K562 (cell line): Measurements from ENCODE around the gene NFKB2. TPM values are rescaled to one million over a fixed set of nuclear protein-coding genes. Genes with fewer than 3 reads are reported as not detected.

Experiments used
- SRSF7 ChIP-seq: fragments of 200-400 bp; formaldehyde crosslinking; optimal IDR thresholded peaks from 2 replicates; pipeline ENCODE3; 2017; ENCODE audit warnings: mild to moderate bottlenecking, low read depth, low read length
- polyA plus RNA-seq, 8 experiments: library from polyadenylated mRNA; depleted of rRNA in 4 of 8; stranded (reverse) in 5 of 8; unstranded in 3 of 8; fragments of >200 nt; fragmentation: Nextera tagmentation in 2 of 8; fragmentation: Illumina TruSeq in 1 of 8; extraction: Ambion mirVana in 2 of 8; extraction: Trizol in 1 of 8; gene quantifications; 2 replicates each; pipeline versions ENCODE4 v1.2.1 to v1.2.3, GENCODE V29; 2011 to 2014; ENCODE audit warnings: inconsistent platforms in 1 of 8, missing spikeins in 1 of 8
- total RNA-seq, 7 experiments: library from RNA; depleted of rRNA in 6 of 7; stranded (reverse); fragments of >200 nt in 6 of 7; fragmentation: Illumina TruSeq in 2 of 7; extraction: Trizol in 2 of 7; gene quantifications; 2 replicates each; pipeline versions ENCODE4 v1.2.1 to v1.2.3, GENCODE V29; 2011 to 2021; ENCODE audit warnings: low replicate concordance in 1 of 7
- TF ChIP-seq, protein P1 (sequence below), 2 experiments: fragments of 450-650 bp; IDR thresholded peaks; 2 replicates each; pipeline ENCODE4 v1.6.1; 2018; ENCODE audit warnings: mild to moderate bottlenecking in 2 of 2, low read depth in 1 of 2; ENCODE audit not compliant: partially characterized antibody in 2 of 2
- TF ChIP-seq, protein P2 (sequence below): sonication (generic); formaldehyde crosslinking; IDR thresholded peaks from 2 replicates; pipeline ENCODE4 v1.8.0; 2022; ENCODE audit warnings: missing genetic modification reagents, mild to moderate bottlenecking, borderline replicate concordance
- TF ChIP-seq, protein P3 (sequence below): fragments of 450-650 bp; formaldehyde crosslinking; IDR thresholded peaks from 2 replicates; pipeline ENCODE4 v1.4.0; 2020; ENCODE audit warnings: mild to moderate bottlenecking, mixed read lengths

Gene NFKB2
- total and polyA plus RNA-seq, 9 of the 15 experiments (the other 6 are each of a cell fraction or from before 2014, with no cell fraction given): 0.07 to 20.3 (median 7.9) TPM

DNA sequence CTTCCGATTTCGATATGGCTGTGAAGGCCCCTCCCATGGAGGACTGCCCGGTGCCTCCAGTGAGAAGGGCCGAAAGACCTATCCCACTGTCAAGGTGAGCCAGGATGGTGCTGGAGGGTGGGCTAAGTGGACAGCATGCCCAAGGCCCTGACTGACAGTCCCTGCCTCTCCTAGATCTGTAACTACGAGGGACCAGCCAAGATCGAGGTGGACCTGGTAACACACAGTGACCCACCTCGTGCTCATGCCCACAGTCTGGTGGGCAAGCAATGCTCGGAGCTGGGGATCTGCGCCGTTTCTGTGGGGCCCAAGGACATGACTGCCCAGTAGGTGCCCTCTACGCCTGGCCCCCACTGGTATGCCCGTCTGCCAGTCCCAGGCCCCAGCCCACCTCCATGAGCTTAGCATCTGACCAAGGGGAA lies 1.2 kb downstream of the NFKB2 start (continued):
- TF ChIP-seq, protein P1, sequence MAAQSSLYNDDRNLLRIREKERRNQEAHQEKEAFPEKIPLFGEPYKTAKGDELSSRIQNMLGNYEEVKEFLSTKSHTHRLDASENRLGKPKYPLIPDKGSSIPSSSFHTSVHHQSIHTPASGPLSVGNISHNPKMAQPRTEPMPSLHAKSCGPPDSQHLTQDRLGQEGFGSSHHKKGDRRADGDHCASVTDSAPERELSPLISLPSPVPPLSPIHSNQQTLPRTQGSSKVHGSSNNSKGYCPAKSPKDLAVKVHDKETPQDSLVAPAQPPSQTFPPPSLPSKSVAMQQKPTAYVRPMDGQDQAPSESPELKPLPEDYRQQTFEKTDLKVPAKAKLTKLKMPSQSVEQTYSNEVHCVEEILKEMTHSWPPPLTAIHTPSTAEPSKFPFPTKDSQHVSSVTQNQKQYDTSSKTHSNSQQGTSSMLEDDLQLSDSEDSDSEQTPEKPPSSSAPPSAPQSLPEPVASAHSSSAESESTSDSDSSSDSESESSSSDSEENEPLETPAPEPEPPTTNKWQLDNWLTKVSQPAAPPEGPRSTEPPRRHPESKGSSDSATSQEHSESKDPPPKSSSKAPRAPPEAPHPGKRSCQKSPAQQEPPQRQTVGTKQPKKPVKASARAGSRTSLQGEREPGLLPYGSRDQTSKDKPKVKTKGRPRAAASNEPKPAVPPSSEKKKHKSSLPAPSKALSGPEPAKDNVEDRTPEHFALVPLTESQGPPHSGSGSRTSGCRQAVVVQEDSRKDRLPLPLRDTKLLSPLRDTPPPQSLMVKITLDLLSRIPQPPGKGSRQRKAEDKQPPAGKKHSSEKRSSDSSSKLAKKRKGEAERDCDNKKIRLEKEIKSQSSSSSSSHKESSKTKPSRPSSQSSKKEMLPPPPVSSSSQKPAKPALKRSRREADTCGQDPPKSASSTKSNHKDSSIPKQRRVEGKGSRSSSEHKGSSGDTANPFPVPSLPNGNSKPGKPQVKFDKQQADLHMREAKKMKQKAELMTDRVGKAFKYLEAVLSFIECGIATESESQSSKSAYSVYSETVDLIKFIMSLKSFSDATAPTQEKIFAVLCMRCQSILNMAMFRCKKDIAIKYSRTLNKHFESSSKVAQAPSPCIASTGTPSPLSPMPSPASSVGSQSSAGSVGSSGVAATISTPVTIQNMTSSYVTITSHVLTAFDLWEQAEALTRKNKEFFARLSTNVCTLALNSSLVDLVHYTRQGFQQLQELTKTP (IDR thresholded peaks at IDR 0.05; ENCODE audit: low read depth in 1 of 2, partially characterized antibody in 2 of 2): no peak
- TF ChIP-seq, protein P2, sequence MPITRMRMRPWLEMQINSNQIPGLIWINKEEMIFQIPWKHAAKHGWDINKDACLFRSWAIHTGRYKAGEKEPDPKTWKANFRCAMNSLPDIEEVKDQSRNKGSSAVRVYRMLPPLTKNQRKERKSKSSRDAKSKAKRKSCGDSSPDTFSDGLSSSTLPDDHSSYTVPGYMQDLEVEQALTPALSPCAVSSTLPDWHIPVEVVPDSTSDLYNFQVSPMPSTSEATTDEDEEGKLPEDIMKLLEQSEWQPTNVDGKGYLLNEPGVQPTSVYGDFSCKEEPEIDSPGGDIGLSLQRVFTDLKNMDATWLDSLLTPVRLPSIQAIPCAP: no peak
- TF ChIP-seq, protein P3, sequence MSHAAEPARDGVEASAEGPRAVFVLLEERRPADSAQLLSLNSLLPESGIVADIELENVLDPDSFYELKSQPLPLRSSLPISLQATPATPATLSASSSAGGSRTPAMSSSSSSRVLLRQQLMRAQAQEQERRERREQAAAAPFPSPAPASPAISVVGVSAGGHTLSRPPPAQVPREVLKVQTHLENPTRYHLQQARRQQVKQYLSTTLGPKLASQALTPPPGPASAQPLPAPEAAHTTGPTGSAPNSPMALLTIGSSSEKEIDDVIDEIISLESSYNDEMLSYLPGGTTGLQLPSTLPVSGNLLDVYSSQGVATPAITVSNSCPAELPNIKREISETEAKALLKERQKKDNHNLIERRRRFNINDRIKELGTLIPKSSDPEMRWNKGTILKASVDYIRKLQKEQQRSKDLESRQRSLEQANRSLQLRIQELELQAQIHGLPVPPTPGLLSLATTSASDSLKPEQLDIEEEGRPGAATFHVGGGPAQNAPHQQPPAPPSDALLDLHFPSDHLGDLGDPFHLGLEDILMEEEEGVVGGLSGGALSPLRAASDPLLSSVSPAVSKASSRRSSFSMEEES: no peak
- no peak for TF ChIP-seq SRSF7
